ENCODE results near the gene MPV17.
A peak's percentile ranks its signal among the peaks of the same experiment; 100 is the strongest.

The MPV17 gene

GRCh38 chr2:27322766-27323595, at the start of gene MPV17:
TSS of gene MPV17 (minus strand) at chr2:27323097. CDS start at chr2:27322517, 580 bp downstream.
- H3K9me3 ChIP-seq (ENCODE audit: control insufficient read depth, insufficient read depth, low read length), result no peaks in the 10 kb centered on the region
- no peaks in the 10 kb centered on the region for H3K27me3 ChIP-seq (ENCODE audit: control insufficient read depth, insufficient read depth, low read length)
- peaks cover 16% of the 10 kb centered on the region for H3K36me3 ChIP-seq (ENCODE audit: control insufficient read depth, insufficient read depth, low read length)
- peaks cover 10% of the 10 kb centered on the region for H3K4me1 ChIP-seq (ENCODE audit: control insufficient read depth, insufficient read depth, low read length)
- peak within 1 kb of the TSS; percentile 98 for H3K9ac ChIP-seq (ENCODE audit: low read depth, low read length)
- peak within 1 kb of the TSS; percentile 99 for H3K4me3 ChIP-seq (ENCODE audit: low read depth, low read length)

GRCh38 chr2:27370816-27371620, 48.1 kb upstream of the MPV17 start:
- peak overlapping the region; percentile 92 for H3K4me3 ChIP-seq (ENCODE audit: low read depth, low read length)
- no peaks in the 10 kb centered on the region for H3K9me3 ChIP-seq (ENCODE audit: control insufficient read depth, insufficient read depth, low read length)
- peak overlapping the region; percentile 79 for H3K9ac ChIP-seq (ENCODE audit: low read depth, low read length)
- H3K36me3 ChIP-seq (ENCODE audit: control insufficient read depth, insufficient read depth, low read length), result peaks cover 38% of the 10 kb centered on the region
- H3K27me3 ChIP-seq (ENCODE audit: control insufficient read depth, insufficient read depth, low read length), result no peaks in the 10 kb centered on the region
- H3K4me1 ChIP-seq (ENCODE audit: control insufficient read depth, insufficient read depth, low read length), result peaks cover 4% of the 10 kb centered on the region

- H3K9ac ChIP-seq (ENCODE audit: low read depth, low read length), result peak within 1 kb of the TSS; percentile 87
- peaks cover 30% of the 10 kb centered on the region for H3K36me3 ChIP-seq (ENCODE audit: control insufficient read depth, insufficient read depth, low read length)
- peaks cover 4% of the 10 kb centered on the region for H3K4me1 ChIP-seq (ENCODE audit: control insufficient read depth, insufficient read depth, low read length)
- no peaks in the 10 kb centered on the region for H3K27me3 ChIP-seq (ENCODE audit: control insufficient read depth, insufficient read depth, low read length)
- peak within 1 kb of the TSS; percentile 92 for H3K4me3 ChIP-seq (ENCODE audit: low read depth, low read length)
- no peaks in the 10 kb centered on the region for H3K9me3 ChIP-seq (ENCODE audit: control insufficient read depth, insufficient read depth, low read length)
Measured at GRCh38 chr2:27370026-27370815, 47.3 kb upstream of the MPV17 start, which contains the start of the genes EIF2B4 and SNX17. TSS of gene EIF2B4 (minus strand) at chr2:27370338. CDS start at chr2:27370314, 24 bp downstream. TSS of gene SNX17 (plus strand) at chr2:27370616. CDS start at chr2:27370744, 128 bp downstream.

- peaks cover 30% of the 10 kb centered on the region for H3K36me3 ChIP-seq (ENCODE audit: control insufficient read depth, insufficient read depth, low read length)
- no peaks in the 10 kb centered on the region for H3K9me3 ChIP-seq (ENCODE audit: control insufficient read depth, insufficient read depth, low read length)
- no peaks in the 10 kb centered on the region for H3K27me3 ChIP-seq (ENCODE audit: control insufficient read depth, insufficient read depth, low read length)
- H3K4me3 ChIP-seq (ENCODE audit: low read depth, low read length), result peak overlapping the region; percentile 92
- H3K9ac ChIP-seq (ENCODE audit: low read depth, low read length), result peak overlapping the region; percentile 87
- peaks cover 4% of the 10 kb centered on the region for H3K4me1 ChIP-seq (ENCODE audit: control insufficient read depth, insufficient read depth, low read length)
Measured at GRCh38 chr2:27369471-27370025, 46.7 kb upstream of the MPV17 start.

- H3K36me3 ChIP-seq (ENCODE audit: control insufficient read depth, insufficient read depth, low read length), result peaks cover 27% of the 10 kb centered on the region
Measured at GRCh38 chr2:27363933-27364332, 41.0 kb upstream of the MPV17 start.

GRCh38 chr2:27362678-27363420, 40.0 kb upstream of the MPV17 start:
- H3K27me3 ChIP-seq (ENCODE audit: control insufficient read depth, insufficient read depth, low read length), result no peaks in the 10 kb centered on the region
- no peak overlapping the region for H3K4me3 ChIP-seq (ENCODE audit: low read depth, low read length)
- no peaks in the 10 kb centered on the region for H3K9me3 ChIP-seq (ENCODE audit: control insufficient read depth, insufficient read depth, low read length)
- H3K36me3 ChIP-seq (ENCODE audit: control insufficient read depth, insufficient read depth, low read length), result peaks cover 20% of the 10 kb centered on the region
- no peak overlapping the region for H3K9ac ChIP-seq (ENCODE audit: low read depth, low read length)
- no peaks in the 10 kb centered on the region for H3K4me1 ChIP-seq (ENCODE audit: control insufficient read depth, insufficient read depth, low read length)

More at GRCh38 chr2:27363933-27364332, 41.0 kb upstream of the MPV17 start:
- H3K9ac ChIP-seq (ENCODE audit: low read depth, low read length), result no peak overlapping the region
- no peak overlapping the region for H3K4me3 ChIP-seq (ENCODE audit: low read depth, low read length)
- H3K9me3 ChIP-seq (ENCODE audit: control insufficient read depth, insufficient read depth, low read length), result no peaks in the 10 kb centered on the region
- no peaks in the 10 kb centered on the region for H3K27me3 ChIP-seq (ENCODE audit: control insufficient read depth, insufficient read depth, low read length)
- no peaks in the 10 kb centered on the region for H3K4me1 ChIP-seq (ENCODE audit: control insufficient read depth, insufficient read depth, low read length)

- peak within 1 kb of the TSS; percentile 97 for H3K4me3 ChIP-seq (ENCODE audit: low read depth, low read length)
- peak within 1 kb of the TSS; percentile 99 for H3K9ac ChIP-seq (ENCODE audit: low read depth, low read length)
- H3K36me3 ChIP-seq (ENCODE audit: control insufficient read depth, insufficient read depth, low read length), result no peaks in the 10 kb centered on the region
- peaks cover 5% of the 10 kb centered on the region for H3K4me1 ChIP-seq (ENCODE audit: control insufficient read depth, insufficient read depth, low read length)
- no peaks in the 10 kb centered on the region for H3K9me3 ChIP-seq (ENCODE audit: control insufficient read depth, insufficient read depth, low read length)
- no peaks in the 10 kb centered on the region for H3K27me3 ChIP-seq (ENCODE audit: control insufficient read depth, insufficient read depth, low read length)
Measured at GRCh38 chr2:27356382-27357181, 33.7 kb upstream of the MPV17 start, which contains the start of gene GTF3C2. TSS of gene GTF3C2 (minus strand) at chr2:27356764. CDS start at chr2:27343554, 13,210 bp downstream.

DNA sequence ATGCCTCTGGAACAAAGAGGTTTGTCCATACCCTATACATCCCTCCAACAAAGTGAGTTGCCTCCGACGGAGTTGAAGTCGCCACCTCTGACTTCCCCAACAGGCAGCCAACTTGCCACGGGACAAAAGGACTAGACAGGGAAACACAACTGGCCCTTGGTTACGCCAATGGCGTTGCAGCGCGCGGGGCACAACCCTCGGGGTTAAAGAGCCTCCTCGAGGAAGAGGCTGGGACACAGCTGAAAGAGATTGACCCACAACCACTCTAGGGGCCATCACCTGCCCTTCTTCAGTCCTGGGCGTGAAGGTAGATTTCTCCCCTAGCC, 33.1 kb upstream of the MPV17 start:
- Histone ChIP-seq H3K9ac (ENCODE audit: low read depth, low read length) (peak overlapping the region; percentile 99), H3K36me3 (ENCODE audit: control insufficient read depth, insufficient read depth, low read length) (no peaks in the 10 kb centered on the region), H3K9me3 (ENCODE audit: control insufficient read depth, insufficient read depth, low read length) (no peaks in the 10 kb centered on the region), H3K27me3 (ENCODE audit: control insufficient read depth, insufficient read depth, low read length) (no peaks in the 10 kb centered on the region), H3K4me1 (ENCODE audit: control insufficient read depth, insufficient read depth, low read length) (peaks cover 5% of the 10 kb centered on the region), H3K4me3 (ENCODE audit: low read depth, low read length) (peak overlapping the region; percentile 97)

- H3K36me3 ChIP-seq (ENCODE audit: control insufficient read depth, insufficient read depth, low read length), result no peaks in the 10 kb centered on the region
- no peaks in the 10 kb centered on the region for H3K27me3 ChIP-seq (ENCODE audit: control insufficient read depth, insufficient read depth, low read length)
- no peak overlapping the region for H3K4me3 ChIP-seq (ENCODE audit: low read depth, low read length)
- H3K9ac ChIP-seq (ENCODE audit: low read depth, low read length), result no peak overlapping the region
- no peaks in the 10 kb centered on the region for H3K9me3 ChIP-seq (ENCODE audit: control insufficient read depth, insufficient read depth, low read length)
- peaks cover 5% of the 10 kb centered on the region for H3K4me1 ChIP-seq (ENCODE audit: control insufficient read depth, insufficient read depth, low read length)
Measured at GRCh38 chr2:27354597-27354927, 31.7 kb upstream of the MPV17 start.
